Naive thymus-derived CD4-positive, alpha-beta T cell (primary cell): ENCODE results near the gene MTFR1L. TPM values are rescaled to one million over a fixed set of nuclear protein-coding genes. Genes with fewer than 3 reads are reported as not detected.

ENCODE experiments used
- ATAC-seq: fragments of 150-1000 bp; cut with Tn5 transposase; 2 replicates; pipeline ENCODE4 v1.10.0; 2021; ENCODE audit warnings: mild to moderate bottlenecking, moderate library complexity
- CTCF ChIA-PET: fragments of 350-600 bp; sonication (Branson Sonifier 250); formaldehyde crosslinking; loops from one replicate; lab custom pipeline; 2021; ENCODE audit warnings: antibody characterized with exemption; lab: Charles Lee
- POLR2A ChIA-PET: fragments of 350-600 bp; sonication (Branson Sonifier 250); formaldehyde crosslinking; loops from one replicate; lab custom pipeline; 2021; ENCODE audit warnings: antibody characterized with exemption, inconsistent platforms; lab: Charles Lee
- DNase-seq, 9 donors: peaks; one replicate each; pipeline versions ENCODE4 v3.0.0 to v3.0.0-alpha.2; 2020 to 2022; ENCODE audit warnings: mixed read lengths in 1 of 9
- H3K27ac ChIP-seq: one replicate; pipeline ENCODE4 v1.7.0; 2013; ENCODE audit warnings: mild to moderate bottlenecking, low read depth, low read length, moderate library complexity
- H3K27me3 ChIP-seq, 2 donors: one replicate each; pipeline ENCODE4 v1.7.0; 2013; ENCODE audit warnings: low read length in 2 of 2, mild to moderate bottlenecking in 2 of 2, moderate library complexity in 2 of 2; ENCODE audit not compliant: control insufficient read depth in 2 of 2, insufficient read depth in 2 of 2
- H3K36me3 ChIP-seq, 3 experiments: 1 replicate in 2 of 3; 2 replicates in 1 of 3; pipeline ENCODE4 v1.7.0; 2013; ENCODE audit warnings: low read length in 3 of 3, mild to moderate bottlenecking in 3 of 3, moderate library complexity in 1 of 3; ENCODE audit not compliant: insufficient read depth in 3 of 3, control insufficient read depth in 2 of 3
- H3K4me1 ChIP-seq, 2 donors: one replicate each; pipeline ENCODE4 v1.7.0; 2013; ENCODE audit warnings: low read length in 2 of 2, mild to moderate bottlenecking in 2 of 2, moderate library complexity in 1 of 2; ENCODE audit not compliant: control insufficient read depth in 2 of 2, insufficient read depth in 2 of 2
- H3K4me3 ChIP-seq: 2 replicates; pipeline ENCODE4 v1.7.0; 2013; ENCODE audit warnings: mild to moderate bottlenecking, low read length
- H3K9me3 ChIP-seq, 3 experiments: 1 replicate in 2 of 3; 2 replicates in 1 of 3; pipeline ENCODE4 v1.7.0; 2013; ENCODE audit warnings: low read length in 3 of 3; ENCODE audit not compliant: control insufficient read depth in 2 of 3
- H3K27ac Mint-ChIP-seq, 9 donors: one replicate each; pipeline ENCODE4 v1.8.0; 2020 to 2022; ENCODE audit warnings: mixed read lengths in 9 of 9, mild to moderate bottlenecking in 8 of 9, moderate library complexity in 5 of 9, inconsistent platforms in 2 of 9
- H3K27me3 Mint-ChIP-seq, 5 donors: one replicate each; pipeline ENCODE4 v1.8.0; 2021 to 2022; ENCODE audit warnings: mixed read lengths in 5 of 5, mild to moderate bottlenecking in 1 of 5
- H3K36me3 Mint-ChIP-seq, 5 donors: one replicate each; pipeline ENCODE4 v1.8.0; 2020 to 2022; ENCODE audit warnings: mixed read lengths in 5 of 5, mild to moderate bottlenecking in 3 of 5, inconsistent platforms in 1 of 5
- H3K4me1 Mint-ChIP-seq, 7 donors: one replicate each; pipeline ENCODE4 v1.8.0; 2020 to 2022; ENCODE audit warnings: mixed read lengths in 7 of 7, mild to moderate bottlenecking in 3 of 7, inconsistent platforms in 1 of 7
- H3K4me3 Mint-ChIP-seq, 10 donors: one replicate each; pipeline ENCODE4 v1.8.0; 2020 to 2022; ENCODE audit warnings: mild to moderate bottlenecking in 10 of 10, mixed read lengths in 10 of 10, moderate library complexity in 6 of 10, inconsistent platforms in 2 of 10
- H3K9me3 Mint-ChIP-seq, 11 donors: one replicate each; pipeline ENCODE4 v1.8.0; 2020 to 2022; ENCODE audit warnings: mixed read lengths in 11 of 11, mild to moderate bottlenecking in 4 of 11, inconsistent platforms in 1 of 11, moderate library complexity in 1 of 11
- intact Hi-C, 2 donors: fragments of 100-400 bp; cut with micrococcal nuclease; formaldehyde crosslinking; loops; one replicate each; pipeline ENCODE4 v1.15.1; 2023
- polyA plus RNA-seq, 2 donors: library from polyadenylated mRNA; unstranded; fragments of 300-500 nt; fragmentation: Illumina TruSeq; gene quantifications; one replicate each; pipeline ENCODE4 v1.2.3, GENCODE V29; 2021
- total RNA-seq, 6 experiments: library from RNA in 5 of 6; stranded (reverse) in 5 of 6; gene quantifications; 1 replicate in 5 of 6; 2 replicates in 1 of 6; pipeline ENCODE4 v1.2.3 and lab custom pipeline; 2021 to 2026

Gene MTFR1L
- total and polyA plus RNA-seq, 7 experiments from 2014 or later: 39.6 to 60.2 (median 42.4) TPM

GRCh38 chr1:25856856-25857255 is 37.1 kb downstream of the MTFR1L start:
- H3K27ac ChIP-seq: no peak overlapping the region
- no peak overlapping the region for H3K4me3 ChIP-seq
- POLR2A ChIA-PET: no interaction called here
- peaks cover 9 to 10% of the 10 kb centered on the region in 2 donors for H3K4me1 ChIP-seq
- Mint-ChIP-seq H3K36me3 (no peaks in the 10 kb centered on the region), H3K27ac (no peak overlapping the region), H3K4me1 (peaks cover 0 to 32% (median 24%) of the 10 kb centered on the region in 7 donors), H3K27me3 (no peaks in the 10 kb centered on the region), H3K9me3 (no peaks in the 10 kb centered on the region), H3K4me3 (no peak overlapping the region)
- intact Hi-C loops: no loop called here
- no peaks in the 10 kb centered on the region for H3K9me3 ChIP-seq
- no peak for ATAC-seq
- no peak for DNase-seq
- H3K27me3 ChIP-seq: no peaks in the 10 kb centered on the region
- CTCF ChIA-PET: no interaction called here
- no peaks in the 10 kb centered on the region for H3K36me3 ChIP-seq

- ATAC-seq: no peak
- Mint-ChIP-seq H3K9me3 (no peaks in the 10 kb centered on the region), H3K4me1 (peaks cover 0 to 32% (median 24%) of the 10 kb centered on the region in 7 donors), H3K27me3 (no peaks in the 10 kb centered on the region), H3K36me3 (peaks cover 0 to 9% (median 0%) of the 10 kb centered on the region in 5 donors), H3K27ac (peak overlapping the region in 6 of 9 donors; percentile 58 to 95 (median 80)), H3K4me3 (peak overlapping the region; percentile 80 to 99 (median 94))
- Histone ChIP-seq H3K9me3 (no peaks in the 10 kb centered on the region), H3K4me3 (peak overlapping the region; percentile 78), H3K27ac (no peak overlapping the region), H3K27me3 (no peaks in the 10 kb centered on the region), H3K4me1 (peaks cover 9 to 10% of the 10 kb centered on the region in 2 donors), H3K36me3 (no peaks in the 10 kb centered on the region)
- DNase-seq: no peak
- ChIA-PET CTCF (no interaction called here), POLR2A (interaction anchor here (2.2 kb wide), 1 partner anchor 139 kb away, joined by 10 read pairs; the partner anchor contains the start of gene PAFAH2)
- intact Hi-C loops: no loop called here
Observed at GRCh38 chr1:25858494-25858893, 38.7 kb downstream of the MTFR1L start.

DNA sequence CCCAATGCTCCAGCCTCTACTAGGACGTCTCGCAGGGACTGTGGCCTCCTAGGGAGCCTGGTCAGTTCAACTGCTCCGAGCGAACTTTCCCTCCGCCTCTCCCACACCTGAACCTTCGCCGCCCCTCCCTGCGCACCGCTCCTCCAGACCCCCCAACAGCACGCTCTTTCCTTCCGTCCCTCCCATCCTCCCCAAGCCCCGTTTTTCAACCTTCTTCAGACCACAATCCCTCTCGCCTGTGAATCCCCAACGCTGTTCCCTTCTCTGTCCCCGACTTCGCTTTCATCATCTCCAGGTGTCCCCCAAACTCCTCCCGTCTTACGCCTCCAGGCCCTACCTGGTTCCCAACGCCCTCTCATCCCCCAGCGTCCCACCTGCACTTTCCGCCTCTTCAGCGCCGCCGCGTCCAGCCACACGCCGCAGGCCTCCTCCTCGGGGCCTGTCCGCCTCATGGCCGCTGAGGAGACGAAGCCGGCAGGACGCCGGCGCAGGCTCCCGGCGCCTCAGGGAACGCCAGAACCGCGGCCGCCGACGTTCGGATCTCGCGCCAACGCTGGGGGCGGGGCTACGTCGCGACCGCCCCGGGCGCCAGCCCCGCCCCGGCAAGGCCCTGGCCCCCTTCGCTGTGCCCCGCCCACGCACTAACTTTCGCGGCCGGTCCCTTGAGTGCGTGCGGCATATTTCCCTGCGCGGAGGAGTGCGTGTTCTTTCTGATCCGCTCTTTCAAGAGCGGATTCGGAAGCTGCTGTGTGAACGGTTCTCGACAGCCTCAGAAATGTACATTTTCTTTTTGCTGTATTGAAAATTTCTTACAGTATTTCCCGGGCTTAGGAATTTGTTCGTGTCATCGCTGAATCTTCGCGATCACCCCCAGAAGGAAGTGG is 39.4 kb downstream of the MTFR1L start, which contains the start of gene AUNIP:
AUNIP (minus strand) TSS at position 552 of the 884 bp plus-strand sequence; CDS start at position 452, 100 bp downstream.
- Mint-ChIP-seq H3K9me3 (no peaks in the 10 kb centered on the region), H3K36me3 (peaks cover 0 to 9% (median 0%) of the 10 kb centered on the region in 5 donors), H3K27ac (peak within 1 kb of the TSS; percentile 83 to 97 (median 95)), H3K4me1 (peaks cover 0 to 32% (median 24%) of the 10 kb centered on the region in 7 donors), H3K4me3 (peak within 1 kb of the TSS; percentile 87 to 99 (median 94)), H3K27me3 (no peaks in the 10 kb centered on the region)
- Histone ChIP-seq H3K27ac (peak within 1 kb of the TSS; percentile 77), H3K4me3 (peak within 1 kb of the TSS; percentile 78), H3K27me3 (no peaks in the 10 kb centered on the region), H3K36me3 (no peaks in the 10 kb centered on the region), H3K4me1 (peaks cover 9 to 10% of the 10 kb centered on the region in 2 donors), H3K9me3 (no peaks in the 10 kb centered on the region)
- DNase-seq (peak; percentile 84 to 95 (median 90)), ATAC-seq (peak; percentile 100)
- intact Hi-C loops: loop anchor here (1.0 kb wide), 5 partner anchors 16 to 139 kb away; partner anchors contain the start of genes PAFAH2 (in 2 of the 2), PAQR7 (in 2 of the 2) and STMN1 (in 1 of the 2)
- ChIA-PET CTCF (no interaction called here), POLR2A (interaction anchor here (0.7 to 2.5 kb wide), 9 partner anchors 11 to 611 kb away, joined by 3 to 10 read pairs (median 5); partner anchors contain the start of genes MTFR1L, PAFAH2 and PAQR7)

DNA sequence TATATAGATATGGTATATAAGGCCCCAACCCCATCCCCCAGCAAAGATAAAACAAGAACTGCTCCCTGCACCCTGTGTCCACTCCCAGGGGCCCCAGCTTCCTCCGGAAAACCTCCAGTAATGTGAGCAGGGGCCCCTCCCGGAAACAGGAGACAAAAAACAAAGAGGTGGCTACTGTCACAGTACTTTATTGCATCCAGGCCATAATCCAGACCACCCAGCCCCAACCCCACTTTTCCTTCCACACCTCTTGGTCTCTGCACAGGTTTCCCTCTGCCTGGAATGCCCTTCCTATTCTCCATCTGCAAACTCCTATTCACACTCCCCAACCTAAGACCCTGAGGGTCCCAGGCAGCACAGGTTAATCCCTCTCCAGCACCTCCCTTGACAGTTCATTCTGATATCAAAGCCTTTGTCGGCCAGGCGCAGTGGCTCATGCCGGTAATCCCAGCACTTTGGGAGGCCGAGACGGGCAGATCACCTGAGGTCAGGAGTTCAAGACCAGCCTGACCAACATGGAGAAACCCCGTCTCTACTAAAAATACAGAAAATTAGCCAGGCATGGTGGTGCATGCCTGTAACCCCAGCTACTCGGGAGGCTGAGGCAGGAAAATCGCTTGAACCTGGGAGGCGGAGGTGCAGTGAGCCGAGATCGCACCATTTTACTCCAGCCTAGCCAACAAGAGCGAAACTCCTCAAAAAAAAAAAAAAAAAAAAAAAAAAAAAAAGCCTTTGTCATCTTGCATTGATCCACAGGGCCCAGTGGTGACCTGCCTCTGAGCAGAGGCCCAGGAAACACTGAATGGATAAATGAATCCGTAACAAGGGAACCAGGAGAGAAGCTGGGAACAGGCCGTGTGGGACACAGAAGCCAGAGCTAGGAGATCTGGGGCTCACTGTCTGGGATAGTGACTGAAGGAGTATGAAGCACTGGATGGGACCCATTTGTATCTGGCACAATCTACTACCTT is 41.8 kb downstream of the MTFR1L start:
- Histone ChIP-seq H3K9me3 (no peaks in the 10 kb centered on the region), H3K4me3 (no peak overlapping the region), H3K27me3 (no peaks in the 10 kb centered on the region), H3K4me1 (peaks cover 9 to 10% of the 10 kb centered on the region in 2 donors), H3K27ac (no peak overlapping the region), H3K36me3 (no peaks in the 10 kb centered on the region)
- ATAC-seq: no peak
- POLR2A ChIA-PET: interaction anchor here (0.6 to 2.5 kb wide), 5 partner anchors 13 to 315 kb away, joined by 3 to 7 read pairs (median 3); no protein-coding TSS in a partner anchor
- peaks cover 0 to 26% (median 24%) of the 10 kb centered on the region in 7 donors for H3K4me1 Mint-ChIP-seq
- peaks cover 0 to 9% (median 0%) of the 10 kb centered on the region in 5 donors for H3K36me3 Mint-ChIP-seq
- CTCF ChIA-PET: interaction anchor here (1.1 kb wide), 1 partner anchor 136 kb away, joined by 4 read pairs; the partner anchor contains the start of gene PAFAH2
- H3K27me3 Mint-ChIP-seq: no peaks in the 10 kb centered on the region
- peak overlapping the region in 6 of 10 donors; percentile 20 to 48 (median 36) for H3K4me3 Mint-ChIP-seq
- H3K27ac Mint-ChIP-seq: peak overlapping the region in 4 of 9 donors; percentile 10 to 51 (median 35)
- intact Hi-C loops: no loop called here
- no peak for DNase-seq
- H3K9me3 Mint-ChIP-seq: no peaks in the 10 kb centered on the region

GRCh38 chr1:25862785-25863485 is 43.2 kb downstream of the MTFR1L start:
- Histone ChIP-seq H3K36me3 (no peaks in the 10 kb centered on the region), H3K4me1 (peaks cover 9 to 10% of the 10 kb centered on the region in 2 donors), H3K4me3 (no peak overlapping the region), H3K27me3 (no peaks in the 10 kb centered on the region), H3K9me3 (no peaks in the 10 kb centered on the region), H3K27ac (no peak overlapping the region)
- intact Hi-C loops: no loop called here
- ATAC-seq (no peak), DNase-seq (no peak)
- Mint-ChIP-seq H3K36me3 (peaks cover 0 to 9% (median 0%) of the 10 kb centered on the region in 5 donors), H3K27ac (peak overlapping the region in 1 of 9 donors; percentile 67), H3K4me3 (no peak overlapping the region), H3K9me3 (no peaks in the 10 kb centered on the region), H3K27me3 (no peaks in the 10 kb centered on the region), H3K4me1 (peaks cover 0 to 26% (median 24%) of the 10 kb centered on the region in 7 donors)
- CTCF ChIA-PET: interaction anchor here (1.1 kb wide), 1 partner anchor 135 kb away, joined by 4 read pairs; the partner anchor contains the start of gene PAFAH2
- POLR2A ChIA-PET: interaction anchor here (0.9 to 1.3 kb wide), 2 partner anchors 12 to 17 kb away, joined by 3 read pairs; no protein-coding TSS in a partner anchor
